Fibroblast of gingiva (primary cell): ENCODE data around the gene RMND5A.

ENCODE experiments used
- DNase-seq: peaks from one replicate; pipeline ENCODE4 v3.0.0-alpha.2; 2011; ENCODE audit warnings: low read depth

Gene RMND5A

GRCh38 chr2:86791573-86791972 is 71.5 kb downstream of the RMND5A start:
- DNase-seq: no peak

GRCh38 chr2:86793752-86794151 is 73.7 kb downstream of the RMND5A start:
- no peak for DNase-seq

- DNase-seq: no peak
Measured at GRCh38 chr2:86794861-86795260, 74.8 kb downstream of the RMND5A start.

GRCh38 chr2:86800856-86801567 is 80.9 kb downstream of the RMND5A start:
- DNase-seq: no peak

GRCh38 chr2:86806059-86806857 is 86.2 kb downstream of the RMND5A start:
- no peak for DNase-seq

GRCh38 chr2:86807133-86807467 is 87.0 kb downstream of the RMND5A start:
- DNase-seq: no peak

GRCh38 chr2:86807468-86808275 is 87.6 kb downstream of the RMND5A start:
- no peak for DNase-seq

- peak; percentile 52 for DNase-seq
Measured at GRCh38 chr2:86808315-86809161, 88.4 kb downstream of the RMND5A start.

GRCh38 chr2:86809481-86810121 is 89.5 kb downstream of the RMND5A start:
- no peak for DNase-seq

GRCh38 chr2:86815611-86816010 is 95.5 kb downstream of the RMND5A start:
- no peak for DNase-seq

- DNase-seq: no peak
Measured at GRCh38 chr2:86818114-86818801, 98.2 kb downstream of the RMND5A start.

- no peak for DNase-seq
Measured at GRCh38 chr2:86818957-86819356, 98.9 kb downstream of the RMND5A start.

GRCh38 chr2:86821306-86821705 is 101.2 kb downstream of the RMND5A start:
- no peak for DNase-seq

- no peak for DNase-seq
Measured at GRCh38 chr2:86821842-86822241, 101.8 kb downstream of the RMND5A start.

- no peak for DNase-seq
Measured at GRCh38 chr2:86822668-86823345, 102.7 kb downstream of the RMND5A start.

- DNase-seq: no peak
Measured at GRCh38 chr2:86825036-86825692, 105.1 kb downstream of the RMND5A start.

- no peak for DNase-seq
Measured at GRCh38 chr2:86825693-86826381, 105.7 kb downstream of the RMND5A start.

GRCh38 chr2:86826951-86827350 is 106.9 kb downstream of the RMND5A start:
- DNase-seq: no peak
